Astrocyte of the spinal cord (primary cell): Measurements from ENCODE around the gene RPLP2.

Source experiments
- DNase-seq: peaks from one replicate; pipeline ENCODE4 v3.0.0; 2011; ENCODE audit warnings: low read depth, low spot score
- H3K4me3 ChIP-seq: 2 replicates; pipeline ENCODE4 v1.5.1; 2011; ENCODE audit warnings: low read depth, mild to moderate bottlenecking, low read length, moderate library complexity
- CTCF ChIP-seq: IDR thresholded peaks from 2 replicates; pipeline ENCODE4 v1.5.1; 2012; ENCODE audit warnings: low read depth, mild to moderate bottlenecking, low read length, inconsistent platforms
- in situ Hi-C: cut with HindIII; loops from 2 replicates; pipeline ENCODE4 v1.10.0; 2017; ENCODE audit warnings: low sequenced_read_pairs

RPLP2 gene

GRCh38 chr11:809287-810039 is at the start of gene RPLP2:
TSS of gene RPLP2 (plus strand) at chr11:809967. CDS start at chr11:810235, 268 bp downstream.
- peak within 1 kb of the TSS; percentile 90 for H3K4me3 ChIP-seq
- peak; percentile 98 for DNase-seq
- in situ Hi-C loops, result no loop called here
- no peak for TF ChIP-seq CTCF

GRCh38 chr11:760236-760635 is 49.5 kb upstream of the RPLP2 start:
- H3K4me3 ChIP-seq, result no peak overlapping the region
- in situ Hi-C loops, result no loop called here
- DNase-seq, result no peak
- no peak for TF ChIP-seq CTCF

- H3K4me3 ChIP-seq, result no peak overlapping the region
- in situ Hi-C loops, result no loop called here
- no peak for DNase-seq
- no peak for TF ChIP-seq CTCF
These were observed 48.1 kb upstream of the RPLP2 start for GRCh38 chr11:761526-762108.

GRCh38 chr11:762421-763072 is 47.2 kb upstream of the RPLP2 start:
- H3K4me3 ChIP-seq, result no peak overlapping the region
- peak; percentile 30 for TF ChIP-seq CTCF
- DNase-seq, result peak; percentile 65
- in situ Hi-C loops, result no loop called here

- no peak for DNase-seq
- in situ Hi-C loops, result no loop called here
- TF ChIP-seq CTCF, result no peak
- H3K4me3 ChIP-seq, result no peak overlapping the region
These were observed 46.7 kb upstream of the RPLP2 start for GRCh38 chr11:763073-763463.

- in situ Hi-C loops, result no loop called here
- no peak for DNase-seq
- no peak for TF ChIP-seq CTCF
- H3K4me3 ChIP-seq, result no peak overlapping the region
These were observed 46.0 kb upstream of the RPLP2 start for GRCh38 chr11:763549-764321.
